B cell (primary cell): ENCODE results near the gene ACVR1.

ENCODE experiments used
- CTCF ChIP-seq: fragments of 200-600 bp; IDR thresholded peaks from one replicate; pipeline ENCODE4 v1.8.0; 2022; ENCODE audit warnings: antibody characterized with exemption, mild to moderate bottlenecking
- EZH2 ChIP-seq: IDR thresholded peaks from 2 replicates; pipeline ENCODE4 v1.6.1; 2012; ENCODE audit warnings: borderline replicate concordance, low read depth, mild to moderate bottlenecking, moderate library complexity, low read length; ENCODE audit not compliant: insufficient read depth, poor library complexity, severe bottlenecking

GRCh38 chr2:157867703-157868102 is 8.4 kb downstream of the ACVR1 start:
- TF ChIP-seq CTCF (no peak), EZH2 (no peak)
